Measurements from ENCODE around the gene NPIPA8.
"Not testable (repeated sequence)": the region's sequence is repeated elsewhere in the genome, so short reads cannot be mapped to it uniquely, and the experiment has no call there.

The NPIPA8 gene

GRCh38 chr16:18336636-18337035, at the start of gene NPIPA8:
NPIPA8 (minus strand) TSS chr16:18336736; CDS start chr16:18332662, 4,074 bp downstream.
- DNase-seq: not testable (repeated sequence)

- DNase-seq: not testable (repeated sequence)
These were observed 48.7 kb upstream of the NPIPA8 start for GRCh38 chr16:18385285-18385684.

- not testable (repeated sequence) for DNase-seq
These were observed 48.3 kb upstream of the NPIPA8 start for GRCh38 chr16:18384869-18385268.

GRCh38 chr16:18384098-18384636, 47.6 kb upstream of the NPIPA8 start:
- not testable (repeated sequence) for DNase-seq

GRCh38 chr16:18382696-18383095, 46.2 kb upstream of the NPIPA8 start:
- not testable (repeated sequence) for DNase-seq

GRCh38 chr16:18347742-18348141, 11.2 kb upstream of the NPIPA8 start:
- DNase-seq: not testable (repeated sequence)

GRCh38 chr16:18346993-18347392, 10.5 kb upstream of the NPIPA8 start:
- DNase-seq: not testable (repeated sequence)

GRCh38 chr16:18344634-18345033, 8.1 kb upstream of the NPIPA8 start:
- DNase-seq: not testable (repeated sequence)

GRCh38 chr16:18341986-18342385, 5.5 kb upstream of the NPIPA8 start:
- DNase-seq: not testable (repeated sequence)

GRCh38 chr16:18341417-18341960, 5.0 kb upstream of the NPIPA8 start:
- not testable (repeated sequence) for DNase-seq

GRCh38 chr16:18339210-18339609, 2.7 kb upstream of the NPIPA8 start:
- DNase-seq: not testable (repeated sequence)

- not testable (repeated sequence) for DNase-seq
These were observed 24.7 kb downstream of the NPIPA8 start for GRCh38 chr16:18311811-18312210.

GRCh38 chr16:18309159-18309558, 27.4 kb downstream of the NPIPA8 start:
- DNase-seq: not testable (repeated sequence)

- DNase-seq: not testable (repeated sequence)
These were observed 29.3 kb downstream of the NPIPA8 start for GRCh38 chr16:18307241-18307640.

- not testable (repeated sequence) for DNase-seq
These were observed 30.5 kb downstream of the NPIPA8 start for GRCh38 chr16:18306066-18306465.

- DNase-seq: not testable (repeated sequence)
These were observed 33.4 kb downstream of the NPIPA8 start for GRCh38 chr16:18303059-18303706.

GRCh38 chr16:18297714-18298113, 38.8 kb downstream of the NPIPA8 start:
- DNase-seq: not testable (repeated sequence)

GRCh38 chr16:18296931-18297330, 39.6 kb downstream of the NPIPA8 start:
- DNase-seq: not testable (repeated sequence)

GRCh38 chr16:18294371-18294770, 42.2 kb downstream of the NPIPA8 start:
- DNase-seq: not testable (repeated sequence)

- not testable (repeated sequence) for DNase-seq
These were observed 43.1 kb downstream of the NPIPA8 start for GRCh38 chr16:18293337-18293956.

GRCh38 chr16:18290959-18291358, 45.6 kb downstream of the NPIPA8 start:
- DNase-seq: not testable (repeated sequence)

GRCh38 chr16:18286342-18286741, 50.2 kb downstream of the NPIPA8 start:
- not testable (repeated sequence) for DNase-seq

GRCh38 chr16:18280319-18280718, 56.2 kb downstream of the NPIPA8 start:
- DNase-seq: not testable (repeated sequence)

- not testable (repeated sequence) for DNase-seq
These were observed 59.8 kb downstream of the NPIPA8 start for GRCh38 chr16:18276756-18277155.

Measured in NCI-H1092 (cell line).